HCEC 1CT (cell line): ENCODE measurements around the gene ATP11A.
A peak's percentile ranks its signal among the peaks of the same experiment; 100 is the strongest.
"Not testable (repeated sequence)": the region's sequence is repeated elsewhere in the genome, so short reads cannot be mapped to it uniquely, and the experiment has no call there.

Experiments used
- DNase-seq: peaks from one replicate; pipeline ENCODE4 v3.0.0-alpha.2; 2017

Gene ATP11A

GRCh38 chr13:112779856-112780604 is 90.2 kb downstream of the ATP11A start:
- peak; percentile 4 for DNase-seq

GRCh38 chr13:112781287-112781686 is 91.4 kb downstream of the ATP11A start:
- no peak for DNase-seq

- DNase-seq = no peak
Measured at GRCh38 chr13:112781881-112782361, 92.1 kb downstream of the ATP11A start.

- DNase-seq = no peak
Measured at GRCh38 chr13:112782429-112783010, 92.7 kb downstream of the ATP11A start.

- DNase-seq = no peak
Measured at GRCh38 chr13:112783135-112783977, 93.5 kb downstream of the ATP11A start.

GRCh38 chr13:112783978-112784371 is 94.1 kb downstream of the ATP11A start:
- DNase-seq = no peak

- DNase-seq = no peak
Measured at GRCh38 chr13:112784811-112785482, 95.1 kb downstream of the ATP11A start.

- DNase-seq = no peak
Measured at GRCh38 chr13:112785483-112785856, 95.6 kb downstream of the ATP11A start.

- DNase-seq = not testable (repeated sequence)
Measured at GRCh38 chr13:112786810-112787209, 97.0 kb downstream of the ATP11A start.

GRCh38 chr13:112790735-112791641 is 101.2 kb downstream of the ATP11A start:
- DNase-seq = no peak

GRCh38 chr13:112791663-112792440 is 102.0 kb downstream of the ATP11A start:
- DNase-seq = no peak

- DNase-seq = no peak
Measured at GRCh38 chr13:112792511-112792910, 102.7 kb downstream of the ATP11A start.

GRCh38 chr13:112793545-112794445 is 104.0 kb downstream of the ATP11A start:
- DNase-seq = no peak

- DNase-seq = no peak
Measured at GRCh38 chr13:112795277-112795676, 105.4 kb downstream of the ATP11A start.

- DNase-seq = no peak
Measured at GRCh38 chr13:112796190-112796915, 106.5 kb downstream of the ATP11A start.

- no peak for DNase-seq
Measured at GRCh38 chr13:112799394-112799793, 109.6 kb downstream of the ATP11A start.

- no peak for DNase-seq
Measured at GRCh38 chr13:112800057-112800456, 110.2 kb downstream of the ATP11A start.

GRCh38 chr13:112800807-112801206 is 111.0 kb downstream of the ATP11A start:
- DNase-seq = not testable (repeated sequence)

- no peak for DNase-seq
Measured at GRCh38 chr13:112802802-112803195, 113.0 kb downstream of the ATP11A start.
